ENCODE data around the gene NCKAP5.

DNA sequence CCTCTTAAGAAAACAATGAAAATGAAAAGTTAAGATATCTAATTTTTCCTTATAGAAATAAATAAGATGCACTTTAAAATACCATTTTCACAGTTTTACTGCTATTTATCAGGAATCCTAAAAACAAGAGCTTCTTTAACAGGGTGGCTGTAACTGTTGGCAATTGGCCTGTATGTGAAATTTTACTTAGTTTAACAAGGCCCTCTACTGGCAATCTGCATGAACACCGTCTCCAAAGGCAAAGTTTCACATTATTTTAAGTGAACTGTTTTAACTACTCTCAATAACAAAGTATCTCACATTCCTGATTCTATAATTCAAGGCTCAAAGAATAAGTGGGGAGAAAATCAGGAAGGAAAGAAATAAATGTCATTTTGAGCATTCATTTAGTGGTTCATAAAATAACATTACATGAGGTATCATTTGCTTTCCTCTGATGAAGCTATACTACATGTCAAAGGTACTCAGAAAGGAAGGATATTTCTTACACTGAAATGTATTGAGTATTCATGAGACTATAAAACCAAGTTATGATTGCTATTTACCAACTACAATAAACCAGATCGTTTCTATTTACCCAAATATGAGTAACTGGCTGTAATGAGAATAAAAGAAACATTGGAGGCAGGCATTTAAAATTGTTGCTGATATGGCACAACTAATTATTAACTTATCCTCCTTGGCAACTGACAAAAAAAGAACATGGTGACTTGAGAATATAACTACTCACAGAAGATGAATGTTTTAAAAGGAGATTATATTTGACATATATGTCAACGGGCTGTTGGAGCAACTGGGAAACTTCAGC is 7.0 kb downstream of the NCKAP5 start:
- TF ChIP-seq POLR2AphosphoS5 (IDR thresholded peaks at IDR 0.05; ENCODE audit: low read depth, low read length): no peak
- TF ChIP-seq, protein P1, sequence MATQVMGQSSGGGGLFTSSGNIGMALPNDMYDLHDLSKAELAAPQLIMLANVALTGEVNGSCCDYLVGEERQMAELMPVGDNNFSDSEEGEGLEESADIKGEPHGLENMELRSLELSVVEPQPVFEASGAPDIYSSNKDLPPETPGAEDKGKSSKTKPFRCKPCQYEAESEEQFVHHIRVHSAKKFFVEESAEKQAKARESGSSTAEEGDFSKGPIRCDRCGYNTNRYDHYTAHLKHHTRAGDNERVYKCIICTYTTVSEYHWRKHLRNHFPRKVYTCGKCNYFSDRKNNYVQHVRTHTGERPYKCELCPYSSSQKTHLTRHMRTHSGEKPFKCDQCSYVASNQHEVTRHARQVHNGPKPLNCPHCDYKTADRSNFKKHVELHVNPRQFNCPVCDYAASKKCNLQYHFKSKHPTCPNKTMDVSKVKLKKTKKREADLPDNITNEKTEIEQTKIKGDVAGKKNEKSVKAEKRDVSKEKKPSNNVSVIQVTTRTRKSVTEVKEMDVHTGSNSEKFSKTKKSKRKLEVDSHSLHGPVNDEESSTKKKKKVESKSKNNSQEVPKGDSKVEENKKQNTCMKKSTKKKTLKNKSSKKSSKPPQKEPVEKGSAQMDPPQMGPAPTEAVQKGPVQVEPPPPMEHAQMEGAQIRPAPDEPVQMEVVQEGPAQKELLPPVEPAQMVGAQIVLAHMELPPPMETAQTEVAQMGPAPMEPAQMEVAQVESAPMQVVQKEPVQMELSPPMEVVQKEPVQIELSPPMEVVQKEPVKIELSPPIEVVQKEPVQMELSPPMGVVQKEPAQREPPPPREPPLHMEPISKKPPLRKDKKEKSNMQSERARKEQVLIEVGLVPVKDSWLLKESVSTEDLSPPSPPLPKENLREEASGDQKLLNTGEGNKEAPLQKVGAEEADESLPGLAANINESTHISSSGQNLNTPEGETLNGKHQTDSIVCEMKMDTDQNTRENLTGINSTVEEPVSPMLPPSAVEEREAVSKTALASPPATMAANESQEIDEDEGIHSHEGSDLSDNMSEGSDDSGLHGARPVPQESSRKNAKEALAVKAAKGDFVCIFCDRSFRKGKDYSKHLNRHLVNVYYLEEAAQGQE (IDR thresholded peaks at IDR 0.05; ENCODE audit: insufficient read depth in 1 of 2, low read depth in 2 of 2, low read length in 2 of 2): no peak

All from PFSK-1 (cell line).